ENCODE data around the gene PTOV1.

The PTOV1 gene

GRCh38 chr19:49850487-49851342 is at the start of gene PTOV1:
Gene PTOV1 (plus strand): TSS chr19:49851159.
- peak; percentile 88 for DNase-seq (ENCODE audit: low spot score)

DNA sequence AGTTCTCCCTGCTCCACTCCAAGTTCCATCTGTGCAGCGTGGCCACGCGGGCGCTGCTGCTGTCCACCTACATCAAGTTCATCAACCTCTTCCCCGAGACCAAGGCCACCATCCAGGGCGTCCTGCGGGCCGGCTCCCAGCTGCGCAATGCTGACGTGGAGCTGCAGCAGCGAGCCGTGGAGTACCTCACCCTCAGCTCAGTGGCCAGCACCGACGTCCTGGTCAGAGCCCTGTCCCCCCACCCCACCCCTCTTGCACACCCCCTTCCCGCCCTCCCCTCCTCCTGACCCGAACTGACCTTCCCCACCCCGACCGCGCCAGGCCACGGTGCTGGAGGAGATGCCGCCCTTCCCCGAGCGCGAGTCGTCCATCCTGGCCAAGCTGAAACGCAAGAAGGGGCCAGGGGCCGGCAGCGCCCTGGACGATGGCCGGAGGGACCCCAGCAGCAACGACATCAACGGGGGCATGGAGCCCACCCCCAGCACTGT is 49.5 kb upstream of the PTOV1 start:
- no peak for DNase-seq (ENCODE audit: low spot score)

DNA sequence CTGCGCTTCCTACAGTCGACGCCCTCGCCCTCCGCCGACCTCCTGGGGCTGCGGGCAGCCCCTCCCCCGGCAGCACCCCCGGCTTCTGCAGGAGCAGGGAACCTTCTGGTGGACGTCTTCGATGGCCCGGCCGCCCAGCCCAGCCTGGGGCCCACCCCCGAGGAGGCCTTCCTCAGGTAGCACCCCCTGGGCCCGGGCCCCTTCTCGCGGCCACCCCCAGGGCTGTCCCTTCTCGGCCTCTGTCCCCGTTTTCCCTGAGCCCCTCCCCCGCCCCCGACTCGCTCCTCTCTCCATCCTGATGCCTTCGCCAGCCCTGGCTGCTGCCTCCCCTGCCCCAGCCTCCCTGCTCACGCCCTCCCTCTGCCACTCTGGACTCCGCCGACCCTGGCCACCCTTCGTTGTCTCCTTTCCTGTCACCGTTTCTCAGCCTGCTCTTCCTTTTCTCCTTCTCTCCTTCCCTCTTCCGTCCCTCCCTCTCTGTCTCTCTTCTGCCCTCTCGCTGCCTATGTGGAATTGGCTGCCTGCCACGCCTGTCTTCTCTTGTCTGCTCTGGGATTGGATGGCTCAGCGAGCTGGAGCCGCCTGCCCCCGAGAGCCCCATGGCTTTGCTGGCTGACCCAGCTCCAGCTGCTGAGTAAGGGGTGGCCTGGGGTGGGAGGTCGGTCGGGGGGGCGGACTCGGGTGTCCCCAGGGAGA is 48.8 kb upstream of the PTOV1 start:
- no peak for DNase-seq (ENCODE audit: low spot score)

DNA sequence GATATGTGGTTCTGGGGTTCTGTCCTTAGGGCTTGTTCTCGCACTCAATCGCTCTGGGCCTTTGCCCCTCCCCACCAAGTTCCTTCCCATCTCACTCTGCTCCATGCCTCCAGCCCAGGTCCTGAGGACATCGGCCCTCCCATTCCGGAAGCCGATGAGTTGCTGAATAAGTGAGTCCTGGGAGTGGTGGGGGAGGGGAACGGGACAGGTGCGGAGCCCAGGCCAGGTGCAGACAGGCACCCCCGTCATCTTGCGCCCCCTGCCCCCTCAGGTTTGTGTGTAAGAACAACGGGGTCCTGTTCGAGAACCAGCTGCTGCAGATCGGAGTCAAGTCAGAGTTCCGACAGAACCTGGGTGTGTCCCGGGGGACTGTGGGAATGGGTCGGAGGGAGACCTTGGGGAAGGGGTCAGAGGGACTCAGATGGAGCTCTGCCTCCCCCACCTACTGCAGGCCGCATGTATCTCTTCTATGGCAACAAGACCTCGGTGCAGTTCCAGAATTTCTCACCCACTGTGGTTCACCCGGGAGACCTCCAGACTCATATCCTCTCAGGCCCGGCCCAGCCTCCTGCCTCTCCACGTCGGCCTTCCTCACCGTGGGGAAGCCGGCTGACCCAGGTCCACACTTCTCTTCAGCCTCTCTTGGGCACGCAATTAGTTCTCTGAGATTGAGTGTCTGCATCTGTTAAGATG is 48.0 kb upstream of the PTOV1 start:
- DNase-seq (ENCODE audit: low spot score): no peak

DNA sequence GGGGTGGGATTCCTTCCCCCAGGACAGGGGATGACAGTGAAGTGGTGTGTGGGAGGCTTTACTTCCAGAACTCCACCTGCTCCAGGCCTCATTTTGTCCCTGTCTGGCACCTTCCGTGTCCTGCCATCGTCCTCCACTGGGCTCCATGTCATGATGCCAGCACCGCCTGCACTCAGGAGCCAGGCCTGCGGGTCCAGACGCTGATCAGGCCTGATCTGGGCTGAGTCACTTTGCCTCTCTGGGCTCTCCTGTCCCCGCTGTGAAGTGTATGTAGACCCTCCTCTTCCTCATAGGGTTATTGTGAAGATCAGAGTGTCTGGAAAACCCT is 47.5 kb upstream of the PTOV1 start:
- DNase-seq (ENCODE audit: low spot score): no peak

GRCh38 chr19:49805822-49806619 is 44.9 kb upstream of the PTOV1 start:
- no peak for DNase-seq (ENCODE audit: low spot score)

- no peak for DNase-seq (ENCODE audit: low spot score)
Observed at GRCh38 chr19:49806620-49806959, 44.4 kb upstream of the PTOV1 start.

- no peak for DNase-seq (ENCODE audit: low spot score)
Observed at GRCh38 chr19:49807058-49807903, 43.7 kb upstream of the PTOV1 start.

- DNase-seq (ENCODE audit: low spot score): no peak
Observed at GRCh38 chr19:49807904-49808675, 42.9 kb upstream of the PTOV1 start.

- DNase-seq (ENCODE audit: low spot score): peak; percentile 89
Observed at GRCh38 chr19:49808711-49809159, 42.2 kb upstream of the PTOV1 start.

- DNase-seq (ENCODE audit: low spot score): peak; percentile 44
Observed at GRCh38 chr19:49809160-49809940, 41.6 kb upstream of the PTOV1 start.

- no peak for DNase-seq (ENCODE audit: low spot score)
Observed at GRCh38 chr19:49809941-49810389, 41.0 kb upstream of the PTOV1 start.

DNA sequence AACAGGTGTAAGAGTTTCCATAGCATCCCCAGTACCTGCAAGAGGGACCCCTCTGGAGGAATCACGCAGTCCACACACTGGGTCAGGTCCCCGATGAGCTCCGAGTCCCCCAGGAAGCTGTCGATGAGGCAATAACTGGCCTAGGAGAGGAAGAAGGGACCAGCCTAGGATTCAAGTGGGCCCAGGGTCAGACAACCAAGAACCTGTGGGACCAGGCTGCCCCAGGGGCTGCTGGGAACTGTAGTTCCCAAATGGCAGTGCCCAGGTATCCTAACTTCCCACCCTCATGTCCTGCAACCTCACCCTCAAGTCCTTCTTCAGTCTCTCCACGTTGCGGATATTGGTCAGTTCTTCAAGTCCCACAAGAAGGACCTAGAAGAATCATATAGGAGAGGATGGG is 39.6 kb upstream of the PTOV1 start:
- DNase-seq (ENCODE audit: low spot score): no peak

GRCh38 chr19:49812452-49812996 is 38.4 kb upstream of the PTOV1 start:
- DNase-seq (ENCODE audit: low spot score): no peak

DNA sequence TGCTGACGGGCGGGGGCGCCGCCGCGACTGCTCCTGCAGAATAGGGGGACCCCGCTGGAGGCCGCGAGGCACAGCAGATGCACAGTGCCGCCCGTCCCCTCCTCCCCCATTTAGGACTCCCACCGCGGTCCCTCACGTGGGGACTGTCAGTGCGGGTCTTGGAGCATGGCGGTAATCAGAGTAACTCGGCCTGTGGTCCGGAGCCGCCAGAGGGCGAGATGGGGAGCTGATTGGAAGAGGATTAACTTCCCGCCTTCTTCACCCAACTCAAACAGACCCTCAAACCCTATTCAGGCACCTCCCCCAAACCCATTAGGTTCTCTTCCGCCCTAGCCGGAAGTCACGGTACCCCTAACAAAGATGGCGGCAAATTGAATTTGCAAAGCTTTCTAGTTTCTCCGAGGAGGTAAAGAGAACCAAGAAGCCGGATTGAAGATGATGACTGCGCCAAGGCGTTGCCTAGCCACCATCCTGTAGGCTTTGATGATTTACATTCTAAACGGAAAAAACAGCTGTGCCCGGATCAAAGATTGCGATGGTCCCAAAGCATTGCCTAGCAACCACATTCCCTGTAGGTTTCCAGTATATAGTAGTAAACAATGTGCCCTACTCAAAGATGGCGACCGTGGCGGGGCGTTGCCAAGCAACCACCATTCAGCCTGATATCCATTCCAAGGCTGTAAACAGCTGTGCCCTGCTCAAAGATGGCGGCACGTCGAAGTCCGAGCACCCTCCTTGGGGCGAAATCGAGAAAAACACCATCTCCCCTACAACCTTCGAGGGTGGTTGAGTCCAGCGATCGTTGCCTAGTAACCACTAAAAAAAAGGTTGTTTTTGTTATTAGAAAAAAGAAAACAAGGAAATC is 37.7 kb upstream of the PTOV1 start, which contains the start of gene FUZ:
FUZ (minus strand) TSS at position 296 of the 865 bp plus-strand sequence; CDS start at position 110, 186 bp downstream.
- DNase-seq (ENCODE audit: low spot score): peak; percentile 98

GRCh38 chr19:49814010-49814409 is 36.9 kb upstream of the PTOV1 start:
- peak; percentile 4 for DNase-seq (ENCODE audit: low spot score)

GRCh38 chr19:49816590-49816989 is 34.4 kb upstream of the PTOV1 start:
- no peak for DNase-seq (ENCODE audit: low spot score)

Measured in CD4-positive, alpha-beta T cell treated with Interleukin-15 for 4 hours (primary cell).